Ecto neural progenitor cell (in vitro differentiated cells): ENCODE data around the gene DMRT1.
A peak's percentile ranks its signal among the peaks of the same experiment; 100 is the strongest.

Experiments
- DNase-seq: peaks from one replicate; pipeline ENCODE4 v3.0.0-alpha.2; 2018; ENCODE audit warnings: low spot score

DMRT1 gene

DNA sequence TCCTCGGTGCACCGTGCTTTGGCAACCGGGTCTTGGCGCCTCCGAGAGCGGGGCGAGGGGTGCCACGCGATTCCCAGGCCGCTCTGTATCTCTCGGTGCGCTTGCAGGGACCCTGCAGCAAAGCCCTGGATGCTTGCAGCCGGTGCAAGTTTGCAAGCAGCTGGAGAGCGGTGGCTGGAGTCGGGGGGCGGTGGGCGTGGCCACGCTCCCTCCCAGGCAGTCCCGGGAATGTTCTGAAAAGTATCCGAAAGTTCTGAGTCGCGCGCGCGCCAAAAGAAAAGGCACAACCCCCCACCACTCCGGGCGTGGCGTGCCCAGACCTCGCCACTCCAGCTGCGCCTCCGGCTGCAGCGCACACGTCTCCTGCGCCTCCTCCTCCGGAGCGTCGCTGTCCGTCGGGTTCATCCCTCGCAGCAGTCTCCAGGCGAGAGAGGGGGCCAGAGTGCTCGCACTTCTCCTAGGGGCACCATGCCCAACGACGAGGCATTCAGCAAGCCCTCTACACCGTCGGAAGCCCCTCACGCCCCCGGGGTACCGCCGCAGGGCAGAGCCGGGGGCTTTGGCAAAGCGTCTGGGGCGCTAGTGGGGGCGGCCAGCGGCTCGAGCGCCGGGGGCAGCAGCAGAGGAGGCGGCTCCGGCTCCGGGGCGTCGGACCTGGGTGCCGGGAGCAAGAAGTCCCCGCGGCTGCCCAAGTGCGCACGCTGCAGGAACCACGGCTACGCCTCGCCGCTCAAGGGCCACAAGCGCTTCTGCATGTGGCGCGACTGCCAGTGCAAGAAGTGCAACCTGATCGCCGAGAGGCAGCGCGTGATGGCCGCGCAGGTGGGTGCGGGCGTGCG is at the start of gene DMRT1:
Gene DMRT1, plus strand, starts transcription at position 327 of the 839 bp plus-strand sequence. Its CDS starts 142 bp downstream, at position 469.
- peak; percentile 69 for DNase-seq

DNA sequence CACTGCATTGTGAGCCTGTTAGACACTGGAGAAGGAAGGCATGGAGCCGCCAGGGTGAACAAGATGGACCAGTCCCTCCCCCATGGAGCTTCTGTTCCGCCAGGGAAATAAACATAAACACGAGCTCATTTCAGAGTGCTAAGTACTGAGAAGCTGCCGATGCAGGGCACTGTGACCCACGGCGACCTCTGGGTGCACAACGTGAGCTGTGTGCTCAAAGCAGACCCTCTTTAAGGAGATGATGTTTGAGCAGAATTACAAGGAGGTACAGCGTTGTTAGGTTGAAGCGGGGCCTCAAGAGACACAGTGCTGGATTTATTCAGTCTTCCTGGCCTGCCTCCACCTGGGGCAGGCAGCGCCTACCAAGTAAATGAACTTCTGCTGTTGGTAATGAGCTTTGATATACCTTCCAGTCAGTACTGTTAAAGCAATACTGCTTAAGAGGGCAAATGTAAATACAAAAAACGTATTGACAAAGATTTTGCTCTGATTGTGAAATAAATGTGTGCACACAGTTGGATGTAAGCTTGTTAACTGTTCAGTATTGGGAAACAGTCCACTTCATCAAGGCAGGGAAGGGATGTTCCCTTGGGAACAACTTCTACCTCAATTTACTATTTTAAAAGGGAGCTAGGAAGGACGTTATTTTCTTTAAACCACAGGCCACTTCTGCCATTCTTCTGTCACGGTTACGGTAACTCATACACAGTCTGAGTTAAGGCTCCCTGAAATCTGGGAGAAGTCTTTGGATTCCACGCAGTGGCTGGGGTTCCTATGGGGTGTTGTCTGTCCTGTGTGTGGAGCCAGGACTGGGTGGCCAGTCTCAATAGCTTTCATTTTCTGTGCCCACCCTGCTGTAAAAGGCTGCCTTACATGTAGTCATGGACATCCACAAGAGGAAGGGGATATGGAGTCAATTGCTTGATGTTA is 48.9 kb upstream of the DMRT1 start:
- no peak for DNase-seq

DNA sequence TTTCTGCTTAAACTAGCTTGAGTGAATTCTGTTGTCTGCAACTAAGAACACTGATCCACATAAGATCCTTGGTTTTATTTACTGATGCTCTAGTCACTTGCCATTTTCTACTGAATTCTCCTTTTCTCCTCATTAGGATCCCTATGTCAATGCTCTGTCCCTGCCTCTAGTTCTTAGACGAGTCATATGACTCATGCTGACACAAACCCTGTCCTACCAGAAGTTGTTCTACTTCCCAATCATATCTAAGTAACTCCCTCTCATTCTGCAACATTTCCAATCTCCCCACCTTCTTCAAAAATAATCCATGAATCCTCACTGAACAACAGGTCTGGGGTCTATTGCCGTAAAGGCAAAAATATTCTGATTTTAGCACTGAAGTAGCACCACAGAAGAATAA is 47.1 kb upstream of the DMRT1 start:
- no peak for DNase-seq

DNA sequence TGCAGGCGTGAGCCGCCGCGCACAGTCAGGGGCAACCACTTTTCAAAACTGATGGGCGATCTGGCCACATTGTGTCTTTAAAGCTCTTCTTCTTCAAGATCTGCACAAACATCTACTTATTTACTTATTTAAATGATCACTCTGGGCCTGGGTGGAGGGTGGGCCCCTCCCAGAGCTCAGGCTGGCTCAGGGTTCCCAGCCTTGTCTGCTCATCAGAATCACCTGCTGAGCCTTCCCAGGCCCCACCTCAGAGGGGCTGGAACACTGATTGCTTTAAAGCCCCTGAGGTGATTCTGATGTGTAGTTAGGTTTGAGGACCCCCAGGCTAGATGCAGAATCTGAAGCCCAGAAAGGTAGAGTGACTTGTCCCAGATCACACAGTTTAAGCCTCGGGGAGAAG is 45.6 kb upstream of the DMRT1 start:
- DNase-seq: no peak

DNA sequence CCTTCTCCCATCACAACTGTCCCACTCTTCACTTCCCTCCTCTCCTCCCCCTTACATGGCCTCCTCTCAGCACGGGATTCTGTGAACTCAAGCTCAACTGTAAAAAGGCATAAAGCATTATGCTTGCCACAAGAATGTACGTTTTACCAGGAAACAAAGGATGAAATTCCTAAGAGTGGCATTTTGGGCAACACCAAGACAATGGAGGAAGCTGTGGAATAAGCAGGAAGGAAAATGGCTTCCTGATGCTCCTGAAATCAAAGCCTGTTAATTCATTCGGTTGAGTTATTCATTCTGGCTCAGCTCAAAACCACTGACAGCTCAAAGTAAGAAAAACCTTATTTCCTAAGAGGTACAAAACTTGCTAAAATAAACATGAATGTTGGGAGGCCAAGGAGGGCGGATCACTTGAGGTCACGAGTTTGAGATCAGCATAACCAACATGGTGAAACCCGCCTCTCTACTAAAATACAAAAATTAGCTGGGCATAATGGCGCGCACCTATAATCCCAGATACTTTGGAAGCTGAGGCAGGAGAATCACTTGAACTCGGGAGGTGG is 40.8 kb upstream of the DMRT1 start:
- no peak for DNase-seq

DNA sequence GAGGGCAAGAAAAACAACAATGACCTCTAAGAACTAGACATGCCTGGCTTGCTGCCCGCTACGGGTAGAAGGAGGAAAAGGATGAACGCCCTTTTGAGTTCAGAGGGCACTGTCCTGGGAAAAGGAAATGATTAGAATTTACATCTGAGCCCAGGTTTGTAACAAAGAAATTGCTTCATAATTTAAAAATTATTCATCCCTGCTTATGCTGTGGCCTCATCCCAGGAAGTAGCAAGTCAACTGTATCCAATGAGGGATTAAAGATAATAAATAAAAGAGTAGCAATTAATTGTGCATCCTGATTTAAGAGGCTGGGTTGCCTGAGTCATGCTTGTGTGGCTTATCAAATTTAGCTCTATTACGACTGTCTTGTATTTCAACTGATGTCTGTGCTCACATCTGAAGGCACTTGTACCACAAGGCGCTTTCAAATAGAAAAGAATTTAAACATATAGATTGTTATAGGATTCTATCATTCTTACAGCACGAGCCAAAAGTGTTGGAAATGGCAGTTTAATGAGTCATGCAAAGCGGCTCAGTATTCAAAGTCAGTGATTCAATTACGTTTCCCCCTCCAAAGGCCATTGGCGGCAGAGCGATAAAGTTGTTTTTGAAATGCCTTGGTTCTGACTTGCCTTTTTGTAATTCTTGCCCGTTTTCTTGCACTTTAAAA is 40.0 kb upstream of the DMRT1 start:
- no peak for DNase-seq

DNA sequence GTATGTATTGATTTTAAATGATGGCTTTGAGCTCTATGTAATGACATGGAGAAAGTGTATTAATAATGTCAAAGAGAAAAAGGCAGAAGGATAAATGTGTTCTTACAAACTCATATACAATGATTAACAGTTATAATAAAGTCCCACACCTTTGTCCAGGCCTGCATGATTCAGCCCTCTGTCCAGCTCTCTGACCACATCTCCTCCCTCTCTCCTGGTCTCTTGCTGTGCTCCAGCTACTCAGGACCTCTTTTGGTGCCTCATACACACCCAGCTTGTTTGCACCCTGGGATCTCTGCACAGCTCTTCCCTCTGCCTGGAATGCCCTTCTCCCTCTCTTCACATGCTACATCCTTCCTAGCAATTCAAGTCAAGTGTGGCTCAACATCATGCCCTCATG is 37.5 kb upstream of the DMRT1 start:
- no peak for DNase-seq

DNA sequence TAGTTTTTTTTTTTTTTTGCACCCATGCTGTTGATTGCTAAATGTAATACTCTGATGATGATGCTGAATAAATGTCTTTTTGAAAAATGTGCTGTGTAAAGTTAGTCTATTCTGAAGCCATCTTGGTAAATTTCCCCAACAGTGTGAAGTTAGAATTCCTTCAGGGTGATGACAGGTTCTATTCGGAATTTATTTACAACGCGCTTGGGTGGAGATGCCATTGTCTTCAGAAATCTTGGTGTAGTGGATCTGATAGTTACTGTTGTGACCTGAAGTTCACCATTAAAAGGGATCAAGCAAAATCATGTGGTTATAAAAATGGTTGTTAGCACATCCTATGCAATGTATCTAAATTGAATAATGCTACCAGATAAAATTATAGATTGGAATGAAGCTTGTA is 36.3 kb upstream of the DMRT1 start:
- DNase-seq: no peak

DNA sequence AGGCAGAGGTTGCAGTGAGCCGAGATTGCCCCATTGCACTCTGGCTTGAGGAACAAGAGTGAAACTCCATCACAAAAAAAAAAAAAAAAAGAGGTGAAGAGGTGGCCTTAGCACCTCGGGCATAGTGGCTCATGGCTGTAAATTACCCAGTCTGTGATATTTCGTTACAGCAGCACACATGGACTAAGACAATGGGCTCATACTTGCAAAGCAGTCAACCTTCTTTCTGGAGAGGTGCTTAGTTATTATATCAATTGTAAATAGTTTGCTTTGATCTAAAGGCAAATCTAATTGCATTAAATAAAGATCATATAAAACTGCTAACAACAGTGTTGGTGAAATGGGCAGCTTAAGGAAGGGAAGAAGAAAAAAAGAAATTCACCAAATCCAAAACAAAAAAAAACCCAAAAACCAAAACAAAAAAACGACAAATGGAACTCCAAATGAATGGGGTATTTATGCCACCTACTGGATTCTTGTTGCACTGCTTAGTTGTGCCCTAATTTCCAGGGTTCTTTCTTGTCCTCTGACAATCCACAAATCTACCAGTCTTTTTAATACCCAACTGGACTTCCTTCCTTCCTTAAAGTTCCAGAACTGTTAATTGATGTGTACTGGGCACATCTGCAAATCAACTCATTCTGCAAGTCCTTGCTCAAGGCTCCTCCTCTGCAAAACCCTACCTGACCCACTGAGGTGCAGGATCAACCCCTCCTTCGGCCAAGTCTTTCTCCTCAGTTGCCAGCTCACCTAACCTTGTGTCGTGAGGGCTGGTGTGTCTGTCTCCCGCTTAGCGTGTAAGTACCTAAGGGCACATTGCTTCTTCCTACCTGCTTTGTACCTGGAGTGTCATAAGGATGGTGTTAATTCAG is 35.0 kb upstream of the DMRT1 start:
- DNase-seq: no peak

DNA sequence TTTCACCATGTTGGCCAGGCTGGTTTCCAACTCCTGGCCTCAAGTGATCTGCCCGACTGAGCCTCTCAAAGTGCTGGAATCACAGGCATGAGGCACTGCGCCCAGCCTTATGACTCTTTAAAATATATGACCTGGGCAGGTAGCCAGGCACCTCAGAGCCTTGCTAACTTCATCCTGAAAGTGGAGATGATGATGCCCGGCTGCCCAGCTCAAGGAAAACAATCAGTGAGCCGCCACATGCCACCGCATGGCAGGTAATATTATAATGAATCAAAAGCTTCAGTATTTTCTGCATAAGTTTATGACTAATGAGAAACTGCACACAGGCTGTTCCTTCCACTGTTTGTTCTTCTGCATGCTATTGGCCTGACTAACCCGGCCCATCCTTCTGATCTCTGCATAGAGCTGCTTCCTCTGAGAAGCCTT is 30.4 kb upstream of the DMRT1 start:
- DNase-seq: no peak

DNA sequence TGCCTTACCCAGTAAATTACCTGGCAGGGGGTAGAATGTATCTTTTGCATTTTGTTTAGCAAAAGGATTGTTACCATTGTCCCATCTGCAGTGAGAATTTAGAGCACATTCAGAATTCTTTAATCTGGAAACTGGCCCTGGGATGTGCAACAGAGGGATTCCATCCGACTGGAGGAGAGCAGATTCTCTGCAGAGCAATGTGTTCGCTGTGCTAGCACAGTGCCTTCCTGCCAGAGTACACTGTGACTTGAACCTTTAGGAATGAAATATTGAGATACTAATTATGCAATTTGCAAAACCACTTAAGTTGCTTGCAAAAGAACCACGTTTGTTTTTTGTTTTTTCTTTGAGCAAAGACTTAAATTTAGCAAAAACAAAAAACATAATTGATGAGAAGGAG is 22.5 kb upstream of the DMRT1 start:
- no peak for DNase-seq

DNA sequence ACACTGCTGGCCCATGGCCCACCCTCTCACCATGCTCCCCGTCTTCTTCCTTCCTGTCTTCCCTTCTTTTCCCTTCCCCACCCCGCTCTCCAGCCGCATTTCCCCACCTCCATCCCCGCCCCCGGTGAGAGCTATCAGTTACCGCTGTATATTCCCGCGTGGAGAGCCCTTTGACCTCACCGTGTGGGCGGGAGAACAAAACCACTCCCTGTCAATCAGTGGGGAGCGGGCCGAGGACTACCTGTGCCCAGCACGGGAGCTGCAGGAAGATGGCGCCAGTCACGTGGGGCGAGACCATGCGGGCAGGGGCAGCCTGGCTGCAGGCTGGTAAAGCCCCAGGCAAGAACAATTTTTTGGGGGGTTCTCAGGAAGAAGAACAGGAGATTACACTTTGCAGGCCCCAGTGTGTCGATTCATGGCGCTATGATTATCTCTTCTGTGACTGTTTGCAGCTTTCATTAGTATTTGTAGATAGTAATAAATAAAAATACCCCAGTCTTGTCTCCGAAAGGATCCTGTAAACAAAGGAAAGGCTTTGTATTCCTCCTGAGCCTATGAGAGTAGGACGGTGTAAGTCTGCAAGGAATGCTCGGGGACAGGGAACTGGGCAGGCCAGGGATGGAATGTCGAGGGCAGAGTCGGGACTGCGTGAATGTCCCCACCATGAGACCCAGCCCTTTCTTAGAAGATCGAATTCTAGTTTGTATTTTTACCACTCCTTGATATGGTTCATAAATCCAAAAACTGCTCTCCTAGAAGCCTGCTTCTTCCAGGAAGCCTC is 14.8 kb upstream of the DMRT1 start:
- no peak for DNase-seq

DNA sequence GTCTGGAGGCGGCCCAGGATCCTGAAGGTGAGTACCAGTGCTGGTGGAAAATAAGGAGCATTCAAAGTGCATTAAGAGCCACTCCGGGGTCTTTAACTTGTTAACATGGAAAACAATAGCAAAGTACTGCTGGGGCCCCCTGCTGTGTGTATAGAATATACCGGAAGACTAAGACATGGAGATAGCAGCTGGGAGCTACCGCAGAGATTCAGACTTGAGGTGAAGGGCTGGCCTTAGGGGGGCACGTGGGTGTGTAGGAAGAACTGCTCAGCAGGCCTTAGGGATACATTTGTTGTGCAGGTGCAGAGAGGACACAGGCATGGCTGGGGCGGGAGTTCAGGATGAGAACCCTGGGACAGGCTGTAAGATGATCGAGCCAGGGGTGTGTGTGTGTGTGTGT is 1.2 kb upstream of the DMRT1 start:
- no peak for DNase-seq

DNA sequence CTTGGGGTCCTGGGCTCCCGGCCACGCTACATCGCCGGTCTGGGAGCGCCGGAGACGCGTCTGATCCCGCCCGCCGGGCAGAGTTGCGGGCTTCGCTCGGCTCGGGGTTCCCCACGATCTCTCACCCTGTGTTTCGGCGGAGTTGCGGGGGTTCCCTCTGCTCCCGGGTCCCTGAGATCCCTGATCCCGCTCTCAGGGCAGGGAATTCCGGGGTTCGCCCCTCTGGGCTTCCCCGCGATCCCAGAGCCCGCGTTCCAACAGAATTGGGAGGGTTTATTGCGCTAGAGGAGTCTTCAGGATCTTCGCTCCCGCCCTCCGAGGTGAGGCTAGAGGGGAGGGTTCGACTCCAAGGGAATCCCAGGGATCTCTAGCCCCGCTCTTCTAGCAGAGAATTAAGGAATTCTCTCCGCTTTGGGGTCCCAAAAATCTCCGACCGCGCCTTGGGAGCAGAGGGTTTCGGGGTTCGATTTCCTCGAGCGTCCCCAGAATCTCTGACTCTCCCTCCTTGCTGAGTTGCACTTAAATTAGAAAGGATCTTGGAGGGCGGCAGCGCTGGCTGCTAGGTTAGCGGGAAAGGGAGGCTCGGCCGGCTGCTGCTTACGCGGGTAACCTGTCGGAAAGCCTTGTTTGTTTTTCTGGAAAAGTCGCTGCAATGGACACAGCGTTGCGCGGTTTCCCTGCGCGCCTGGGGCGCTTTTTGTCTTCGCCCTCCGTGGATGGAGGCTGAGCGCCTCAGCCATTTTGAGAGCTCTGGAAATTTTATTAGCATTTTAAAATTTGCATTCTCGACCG is 1.3 kb downstream of the DMRT1 start:
- DNase-seq: peak; percentile 55

DNA sequence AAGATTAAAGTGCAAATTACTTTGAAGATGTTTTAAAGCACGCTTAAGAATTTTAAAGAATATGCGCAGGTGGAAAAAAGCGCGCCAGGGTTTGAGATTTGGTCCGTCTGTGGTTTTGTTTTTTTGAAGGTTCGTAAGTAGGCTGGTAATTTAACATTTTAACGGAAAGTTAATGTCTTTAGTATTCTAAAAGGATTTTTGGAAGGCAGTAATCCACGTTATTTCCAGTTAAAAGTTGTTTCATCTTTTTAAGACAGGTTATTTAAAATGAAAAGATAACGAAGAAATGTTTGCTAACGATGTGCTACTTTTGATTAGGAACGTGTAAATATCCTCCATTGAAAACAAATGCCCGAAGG is 1.9 kb downstream of the DMRT1 start:
- DNase-seq: no peak

DNA sequence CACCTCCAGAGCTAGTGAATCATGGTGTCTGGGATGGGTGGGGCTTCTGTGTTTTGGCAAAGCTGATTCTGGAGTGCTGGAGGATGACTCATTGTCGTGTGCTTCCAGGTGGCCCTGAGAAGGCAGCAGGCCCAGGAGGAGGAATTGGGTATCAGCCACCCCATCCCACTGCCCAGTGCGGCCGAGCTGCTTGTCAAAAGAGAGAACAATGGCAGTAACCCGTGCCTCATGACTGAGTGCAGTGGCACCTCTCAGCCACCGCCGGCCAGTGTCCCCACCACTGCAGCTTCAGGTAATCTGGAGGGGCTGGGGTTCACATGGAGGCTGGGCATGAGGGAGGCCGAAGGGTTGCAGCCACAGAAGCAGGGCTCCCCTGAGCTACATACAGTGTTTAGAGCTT is 5.4 kb downstream of the DMRT1 start:
- no peak for DNase-seq

DNA sequence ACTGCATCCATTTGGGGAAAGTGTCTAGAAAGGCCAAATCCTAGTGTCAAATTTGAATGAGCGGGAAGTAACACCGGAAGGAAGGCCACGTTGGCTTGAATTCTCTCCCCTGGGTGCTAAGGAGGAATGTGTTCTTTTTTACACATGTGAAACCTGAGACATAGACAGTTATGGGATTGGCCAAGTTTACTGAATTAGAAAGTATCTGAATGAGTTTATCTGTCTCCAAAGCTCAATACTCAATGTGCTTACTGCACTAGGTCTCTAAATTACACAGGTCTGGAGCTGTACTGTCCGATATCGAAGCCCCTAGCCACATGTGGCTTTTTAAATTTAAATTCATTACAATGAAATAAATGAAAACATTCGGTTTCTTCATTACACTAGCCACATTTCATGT is 6.0 kb downstream of the DMRT1 start:
- no peak for DNase-seq

DNA sequence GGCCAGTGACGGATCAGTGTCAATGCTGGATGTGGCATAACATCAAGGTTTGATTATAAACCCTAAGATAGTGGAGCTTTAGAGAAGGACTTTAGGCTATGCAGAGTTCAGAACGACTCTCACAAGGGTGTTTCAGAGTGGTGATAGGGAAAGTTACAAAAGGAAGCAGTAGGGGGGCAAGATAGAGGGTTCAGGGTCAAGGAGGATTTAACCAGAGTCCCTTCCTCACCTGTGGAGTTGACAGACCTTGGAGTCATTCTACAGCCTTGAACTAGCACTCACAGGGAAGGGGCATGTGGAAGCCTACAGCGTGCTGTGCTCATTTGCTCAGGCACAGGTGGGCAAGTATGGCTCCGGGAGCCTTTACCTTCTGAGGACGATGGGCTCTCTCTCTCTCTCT is 7.9 kb downstream of the DMRT1 start:
- no peak for DNase-seq

DNA sequence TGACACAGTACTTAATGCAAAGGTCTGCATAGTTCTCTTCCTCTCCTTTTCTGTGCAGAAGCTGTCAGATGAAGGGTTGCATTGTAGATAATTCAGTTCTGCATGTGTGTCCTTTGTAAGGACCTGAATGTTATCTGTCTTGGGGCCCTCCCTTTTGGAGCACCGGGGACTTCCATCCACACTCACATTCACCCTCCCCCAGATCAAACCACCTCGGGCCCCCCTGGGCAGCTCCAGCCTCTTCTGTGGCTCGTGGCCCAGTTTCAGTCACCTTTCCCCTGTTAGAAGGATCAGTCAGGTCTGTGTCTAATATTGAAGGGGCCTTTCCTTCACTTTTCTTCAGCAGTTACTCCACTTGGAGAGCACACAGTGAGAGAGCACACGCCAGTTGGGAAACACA is 11.0 kb downstream of the DMRT1 start:
- no peak for DNase-seq

DNA sequence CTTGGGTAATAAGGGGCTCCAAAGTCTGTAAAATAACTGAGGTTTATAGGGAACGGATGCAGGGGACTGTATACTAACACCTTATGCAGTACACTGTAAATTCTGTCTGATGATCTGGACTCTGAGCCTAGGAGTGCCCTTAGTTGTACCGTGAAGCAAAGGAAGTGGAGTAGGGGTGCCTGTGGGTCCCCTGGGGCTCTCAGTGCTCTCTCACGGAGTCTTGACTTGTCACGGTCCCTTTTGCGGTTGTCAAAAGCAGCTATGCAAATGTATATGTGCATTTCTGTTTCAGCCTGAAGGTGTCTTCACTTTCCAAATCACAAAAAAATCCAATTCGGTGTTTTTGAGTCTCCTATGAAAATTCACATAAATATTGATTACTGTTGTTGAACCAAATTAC is 17.8 kb downstream of the DMRT1 start:
- DNase-seq: no peak
